MCF 10A (cell line): ENCODE data around the gene PDE4D. TPM values are rescaled to one million over a fixed set of nuclear protein-coding genes. Genes with fewer than 3 reads are reported as not detected.
A peak's percentile ranks its signal among the peaks of the same experiment; 100 is the strongest.

Experiments used
- BruUV-seq: library from RNA; stranded (reverse); fragments of 400-500 nt; replicated peaks from 2 replicates; lab custom pipeline; 2021; lab: Mats Ljungman, UMichigan
- CTCF ChIA-PET: fragments of 300-600 bp; sonication (Branson Sonifier 250); formaldehyde crosslinking; extraction: SDS; loops from one replicate; lab custom pipeline; 2021; ENCODE audit warnings: antibody characterized with exemption, inconsistent platforms; lab: Yijun Ruan, JAX
- POLR2A ChIA-PET: fragments of 300-600, 350-650 bp; sonication (Branson Sonifier 250); formaldehyde crosslinking; extraction: SDS; loops from one replicate; lab custom pipeline; 2020; ENCODE audit warnings: antibody characterized with exemption, inconsistent platforms; lab: Yijun Ruan, JAX
- DNase-seq: peaks from one replicate; pipeline ENCODE4 v3.0.0-alpha.2; 2018; ENCODE audit not compliant: unreplicated experiment
- H3K27ac Mint-ChIP-seq: one replicate; pipeline ENCODE4 v1.8.0; 2022; ENCODE audit warnings: mild to moderate bottlenecking, low read depth, mixed read lengths; ENCODE audit not compliant: unreplicated experiment
- H3K27me3 Mint-ChIP-seq: one replicate; pipeline ENCODE4 v1.8.0; 2022; ENCODE audit warnings: mixed read lengths; ENCODE audit not compliant: insufficient read depth, unreplicated experiment
- H3K36me3 Mint-ChIP-seq: one replicate; pipeline ENCODE4 v1.8.0; 2022; ENCODE audit warnings: mild to moderate bottlenecking, moderate library complexity, mixed read lengths; ENCODE audit not compliant: insufficient read depth, unreplicated experiment
- H3K4me1 Mint-ChIP-seq: one replicate; pipeline ENCODE4 v1.8.0; 2022; ENCODE audit warnings: mixed read lengths; ENCODE audit not compliant: insufficient read depth, unreplicated experiment
- H3K4me3 Mint-ChIP-seq: one replicate; pipeline ENCODE4 v1.8.0; 2022; ENCODE audit warnings: mild to moderate bottlenecking, moderate library complexity, mixed read lengths; ENCODE audit not compliant: unreplicated experiment
- H3K9me3 Mint-ChIP-seq: one replicate; pipeline ENCODE4 v1.8.0; 2022; ENCODE audit warnings: mixed read lengths; ENCODE audit not compliant: unreplicated experiment
- intact Hi-C: fragments of 100-400 bp; cut with micrococcal nuclease; formaldehyde crosslinking; loops from 2 replicates; pipeline ENCODE4 v1.14.1; 2022
- total RNA-seq: library from RNA; stranded (reverse); gene quantifications from 2 replicates; pipeline ENCODE4 v1.2.3, GENCODE V29; 2022
- TF ChIP-seq, protein P1 (sequence below): fragments of 200-600 bp; IDR thresholded peaks from one replicate; pipeline ENCODE4 v1.8.0; 2022; ENCODE audit warnings: antibody characterized with exemption, mild to moderate bottlenecking; ENCODE audit not compliant: unreplicated experiment

PDE4D gene
- total RNA-seq, 1 experiment from 2014 or later, result 85.0 TPM

- no TSS peak for BruUV-seq
- no peaks in the 10 kb centered on the region for H3K9me3 Mint-ChIP-seq
- peak overlapping the region; percentile 47 for H3K4me3 Mint-ChIP-seq
- DNase-seq, result peak; percentile 85
- ChIA-PET CTCF (interaction anchor here (0.6 to 1.9 kb wide), 2 partner anchors 132 to 169 kb away, joined by 5 to 7 read pairs; no protein-coding TSS in a partner anchor), POLR2A (interaction anchor here (0.7 to 1.8 kb wide), 5 partner anchors 20 to 836 kb away, joined by 3 read pairs; no protein-coding TSS in a partner anchor)
- H3K27me3 Mint-ChIP-seq, result no peaks in the 10 kb centered on the region
- no peaks in the 10 kb centered on the region for H3K36me3 Mint-ChIP-seq
- H3K4me1 Mint-ChIP-seq, result peaks cover 24% of the 10 kb centered on the region
- intact Hi-C loops, result no loop called here
- H3K27ac Mint-ChIP-seq, result peak overlapping the region; percentile 91
- TF ChIP-seq, protein P1, sequence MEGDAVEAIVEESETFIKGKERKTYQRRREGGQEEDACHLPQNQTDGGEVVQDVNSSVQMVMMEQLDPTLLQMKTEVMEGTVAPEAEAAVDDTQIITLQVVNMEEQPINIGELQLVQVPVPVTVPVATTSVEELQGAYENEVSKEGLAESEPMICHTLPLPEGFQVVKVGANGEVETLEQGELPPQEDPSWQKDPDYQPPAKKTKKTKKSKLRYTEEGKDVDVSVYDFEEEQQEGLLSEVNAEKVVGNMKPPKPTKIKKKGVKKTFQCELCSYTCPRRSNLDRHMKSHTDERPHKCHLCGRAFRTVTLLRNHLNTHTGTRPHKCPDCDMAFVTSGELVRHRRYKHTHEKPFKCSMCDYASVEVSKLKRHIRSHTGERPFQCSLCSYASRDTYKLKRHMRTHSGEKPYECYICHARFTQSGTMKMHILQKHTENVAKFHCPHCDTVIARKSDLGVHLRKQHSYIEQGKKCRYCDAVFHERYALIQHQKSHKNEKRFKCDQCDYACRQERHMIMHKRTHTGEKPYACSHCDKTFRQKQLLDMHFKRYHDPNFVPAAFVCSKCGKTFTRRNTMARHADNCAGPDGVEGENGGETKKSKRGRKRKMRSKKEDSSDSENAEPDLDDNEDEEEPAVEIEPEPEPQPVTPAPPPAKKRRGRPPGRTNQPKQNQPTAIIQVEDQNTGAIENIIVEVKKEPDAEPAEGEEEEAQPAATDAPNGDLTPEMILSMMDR, result no peak
Measured at GRCh38 chr5:59042201-59043055, 851.1 kb downstream of the PDE4D start.

DNA sequence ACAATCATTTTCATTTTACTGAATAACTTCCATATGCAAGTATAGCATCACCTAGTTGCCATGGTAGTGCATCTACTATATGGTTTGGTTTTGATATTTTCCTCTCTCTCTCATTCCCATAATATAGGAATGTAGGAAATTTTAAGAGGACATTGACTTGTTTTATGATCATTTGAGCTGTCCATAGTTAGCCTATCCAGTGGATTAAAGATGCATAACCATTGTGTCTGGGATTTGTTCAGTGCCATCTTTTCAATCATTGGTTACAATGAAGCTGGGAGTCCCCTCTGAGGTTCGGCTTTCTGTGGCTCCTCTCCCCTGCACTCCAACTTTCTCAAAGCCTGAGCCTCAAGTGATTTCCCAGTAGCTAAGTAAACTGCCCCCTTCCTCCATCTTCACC is 852.2 kb downstream of the PDE4D start:
- no peaks in the 10 kb centered on the region for H3K9me3 Mint-ChIP-seq
- ChIA-PET POLR2A (no interaction called here), CTCF (interaction anchor here (0.7 to 1.9 kb wide), 3 partner anchors 133 to 429 kb away, joined by 3 to 7 read pairs (median 4); no protein-coding TSS in a partner anchor)
- H3K27ac Mint-ChIP-seq, result no peak overlapping the region
- no peaks in the 10 kb centered on the region for H3K27me3 Mint-ChIP-seq
- intact Hi-C loops, result no loop called here
- no peak for DNase-seq
- BruUV-seq, result no TSS peak
- H3K36me3 Mint-ChIP-seq, result no peaks in the 10 kb centered on the region
- peaks cover 25% of the 10 kb centered on the region for H3K4me1 Mint-ChIP-seq
- H3K4me3 Mint-ChIP-seq, result no peak overlapping the region
- TF ChIP-seq, protein P1, result no peak

DNA sequence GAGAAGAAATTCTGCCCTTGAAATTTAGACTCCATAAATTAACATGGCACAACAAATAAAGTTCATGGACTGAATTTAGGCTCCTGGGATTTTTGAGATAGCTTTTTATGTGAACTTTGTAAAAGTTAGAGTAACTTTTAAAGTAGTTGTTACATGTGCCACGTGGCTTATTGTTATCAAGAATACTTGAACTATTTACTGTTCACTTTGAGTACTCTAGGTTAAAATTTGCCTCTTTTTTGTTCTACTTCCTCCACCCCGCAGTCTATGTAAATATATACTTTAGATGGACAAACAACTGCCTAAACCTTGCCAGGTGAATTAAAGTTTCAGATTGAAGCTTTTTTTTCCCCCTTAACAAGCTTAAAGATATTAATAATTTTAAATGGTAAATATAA is 852.7 kb downstream of the PDE4D start:
- no peaks in the 10 kb centered on the region for H3K9me3 Mint-ChIP-seq
- no TSS peak for BruUV-seq
- H3K36me3 Mint-ChIP-seq, result no peaks in the 10 kb centered on the region
- intact Hi-C loops, result no loop called here
- DNase-seq, result no peak
- TF ChIP-seq, protein P1, result no peak
- no peak overlapping the region for H3K4me3 Mint-ChIP-seq
- H3K27me3 Mint-ChIP-seq, result no peaks in the 10 kb centered on the region
- POLR2A ChIA-PET, result no interaction called here
- CTCF ChIA-PET, result interaction anchor here (0.7 to 1.4 kb wide), 3 partner anchors 133 to 430 kb away, joined by 3 to 4 read pairs (median 4); no protein-coding TSS in a partner anchor
- no peak overlapping the region for H3K27ac Mint-ChIP-seq
- H3K4me1 Mint-ChIP-seq, result peaks cover 30% of the 10 kb centered on the region
